Endothelial cell of umbilical vein (primary cell): ENCODE results near the gene ACTL8.

Experiments used
- CTCF ChIP-seq, 2 donors: IDR thresholded peaks; 1 replicate in 1 of 2; 2 replicates in 1 of 2; pipeline ENCODE4 v1.5.1; 2011; ENCODE audit warnings: low read length in 2 of 2, mild to moderate bottlenecking in 2 of 2, moderate library complexity in 2 of 2, control low read depth in 1 of 2, inconsistent platforms in 1 of 2, low read depth in 1 of 2; ENCODE audit not compliant: insufficient read depth in 1 of 2; ENCODE audit errors: extremely low read depth in 1 of 2
- JUN ChIP-seq: IDR thresholded peaks from 2 replicates; pipeline ENCODE4 v1.6.1; 2011; ENCODE audit warnings: borderline replicate concordance, low read depth; ENCODE audit not compliant: insufficient read length, insufficient read depth
- TF ChIP-seq, protein P1 (sequence below): IDR thresholded peaks from 2 replicates; pipeline ENCODE4 v1.6.1; 2011; ENCODE audit not compliant: insufficient read depth, insufficient read length

GRCh38 chr1:17852383-17852782, 97.2 kb downstream of the ACTL8 start:
- TF ChIP-seq, protein P1, sequence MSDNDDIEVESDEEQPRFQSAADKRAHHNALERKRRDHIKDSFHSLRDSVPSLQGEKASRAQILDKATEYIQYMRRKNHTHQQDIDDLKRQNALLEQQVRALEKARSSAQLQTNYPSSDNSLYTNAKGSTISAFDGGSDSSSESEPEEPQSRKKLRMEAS, result no peak
- TF ChIP-seq CTCF (IDR thresholded peaks at IDR 0.05; ENCODE audit: extremely low read depth in 1 of 2, insufficient read depth in 1 of 2, low read depth in 1 of 2, low read length in 2 of 2) (no peak), JUN (no peak)
